ENCODE measurements around the gene SENP6.
A peak's percentile ranks its signal among the peaks of the same experiment; 100 is the strongest.

The SENP6 gene

DNA sequence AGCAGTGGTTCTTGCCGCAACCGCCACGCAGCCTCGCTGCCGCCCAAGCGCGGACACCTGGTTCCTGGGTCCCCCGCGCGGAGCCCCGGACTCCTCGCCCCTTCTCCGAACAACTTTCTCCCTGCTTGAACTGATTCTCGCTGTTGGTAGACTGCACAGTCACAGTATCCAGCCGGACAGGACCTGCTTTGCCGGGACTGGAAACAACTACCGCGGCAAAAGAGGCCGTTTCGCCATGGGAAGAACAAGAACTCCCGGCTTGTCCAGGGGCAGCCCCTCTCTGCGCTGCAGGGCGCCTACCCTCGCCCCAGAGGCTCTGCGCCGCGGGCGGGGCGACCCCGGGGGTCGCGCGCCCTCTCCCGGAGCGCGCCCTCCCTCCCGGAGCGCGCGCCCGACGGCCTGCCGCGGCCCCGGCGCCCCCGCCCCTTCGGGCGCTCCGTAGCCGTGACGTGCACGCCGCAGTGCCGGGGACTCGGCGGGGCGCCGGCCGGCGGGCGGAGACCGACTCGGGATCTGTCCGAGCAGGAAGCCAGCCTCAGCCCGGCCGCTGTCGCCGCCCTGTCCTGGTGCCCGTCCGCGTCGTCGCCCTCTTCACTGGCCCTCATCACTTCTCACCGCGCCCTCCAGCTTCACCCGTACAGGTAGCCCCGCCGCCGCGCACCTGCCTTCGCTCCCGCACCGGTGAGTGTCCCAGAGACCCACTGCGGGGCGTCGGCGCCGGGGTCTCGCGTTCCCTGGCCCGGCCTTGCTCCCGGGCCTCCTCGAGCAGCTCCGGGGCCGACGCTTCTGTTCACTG lies 147.3 kb downstream of the SENP6 start, which contains the start of gene MYO6:
MYO6 (plus strand) TSS at position 497 of the 796 bp plus-strand sequence. CDS start 68,309 bp downstream, outside the sequence.
- DNase-seq = peak; percentile 47

- no peak for DNase-seq
Measured at GRCh38 chr6:75751443-75751842, 149.8 kb downstream of the SENP6 start.

- DNase-seq = no peak
Measured at GRCh38 chr6:75752365-75752764, 150.7 kb downstream of the SENP6 start.

- no peak for DNase-seq
Measured at GRCh38 chr6:75755704-75756103, 154.0 kb downstream of the SENP6 start.

DNA sequence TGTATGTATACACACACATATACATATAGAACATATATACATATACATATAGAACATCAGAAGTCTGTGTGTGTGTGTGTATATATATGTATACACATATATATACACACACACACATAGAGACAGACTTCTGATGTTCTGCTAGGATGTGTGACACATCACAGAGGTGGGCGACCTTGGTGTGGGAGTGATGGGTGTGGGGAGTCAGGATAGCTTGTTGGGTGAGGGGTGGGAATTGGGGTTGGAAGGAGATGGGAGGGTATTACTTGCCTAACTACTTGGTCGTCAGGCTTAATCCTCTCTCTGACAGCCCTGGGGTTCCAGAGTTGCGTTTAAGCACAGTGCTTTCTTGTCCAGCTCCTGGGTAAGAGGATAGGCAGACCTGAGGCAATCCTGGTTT lies 155.6 kb downstream of the SENP6 start:
- DNase-seq = no peak

DNA sequence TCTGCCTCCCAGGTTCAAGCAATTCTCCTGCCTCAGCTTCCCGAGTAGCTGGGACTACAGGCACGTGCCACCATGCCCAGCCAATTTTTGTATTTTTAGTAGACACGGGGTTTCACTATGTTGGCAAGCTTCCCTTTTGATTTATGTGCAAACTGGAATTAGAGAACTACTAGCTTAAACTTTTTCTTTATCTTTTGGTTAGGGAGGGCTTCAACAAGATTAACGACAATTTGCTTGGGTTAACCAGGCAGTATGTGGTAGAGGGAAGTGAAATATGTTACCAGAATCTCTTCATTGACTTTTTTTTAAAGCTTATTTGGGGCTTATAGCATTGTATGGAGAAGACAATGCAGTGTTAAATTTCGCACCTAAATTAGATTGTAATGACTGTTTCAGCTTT lies 156.4 kb downstream of the SENP6 start:
- DNase-seq = no peak

DNA sequence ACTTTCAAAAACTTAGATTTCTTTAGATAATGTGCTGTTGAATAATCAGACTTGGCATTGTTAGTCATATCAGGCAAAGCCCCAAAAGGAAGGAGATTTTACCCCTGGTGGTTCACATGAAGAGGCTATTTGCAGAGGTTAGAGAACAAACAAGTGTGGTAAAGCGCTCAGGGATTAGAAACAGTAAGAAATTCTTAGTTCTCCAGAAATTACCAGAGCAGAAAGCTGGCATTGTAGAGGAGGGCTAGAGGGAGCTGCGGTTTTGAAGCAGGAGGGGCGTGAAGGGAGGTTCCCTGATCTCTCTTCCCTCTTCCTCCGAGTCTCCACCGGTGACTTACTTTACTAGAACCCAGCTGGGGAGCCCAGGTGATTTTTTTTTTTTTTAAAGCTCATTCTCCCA lies 157.5 kb downstream of the SENP6 start:
- DNase-seq = no peak

DNA sequence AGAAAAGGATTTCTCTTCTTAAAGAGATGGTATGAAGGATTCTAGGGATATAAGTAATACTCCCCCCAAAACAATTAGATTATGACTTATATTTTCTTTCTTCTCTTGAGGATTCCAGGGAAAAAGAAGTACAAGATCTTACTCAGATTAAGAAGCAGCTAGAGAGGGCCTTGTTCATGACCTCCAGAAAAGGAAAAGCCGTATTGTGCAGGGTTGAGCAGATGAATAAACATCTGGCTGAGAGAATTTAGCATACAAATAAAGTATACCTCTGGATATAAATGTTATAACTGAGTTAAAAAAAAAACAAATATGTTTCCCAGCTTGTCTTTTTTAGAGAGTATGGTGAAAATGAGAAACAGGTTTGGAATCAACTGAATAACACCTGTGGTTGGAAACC lies 158.6 kb downstream of the SENP6 start:
- no peak for DNase-seq

DNA sequence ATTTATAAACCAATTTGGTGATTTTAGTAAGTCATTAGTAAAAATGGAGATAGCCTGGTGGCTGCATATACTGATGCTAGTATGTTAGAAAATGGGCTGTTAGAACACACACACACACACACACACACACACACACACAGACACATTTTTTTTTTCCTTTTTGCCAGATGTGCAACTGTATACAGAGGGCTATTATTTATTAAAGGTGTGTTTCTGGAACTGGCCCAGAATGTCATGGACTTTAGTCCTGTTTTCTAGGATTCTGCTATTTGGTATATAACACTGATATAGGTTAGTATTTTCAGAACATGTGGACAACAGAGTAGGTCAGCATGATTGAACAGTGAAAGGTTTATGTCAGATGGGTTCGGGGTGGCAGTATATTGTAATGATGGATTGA lies 159.8 kb downstream of the SENP6 start:
- no peak for DNase-seq

- no peak for DNase-seq
Measured at GRCh38 chr6:75762063-75762462, 160.4 kb downstream of the SENP6 start.

DNA sequence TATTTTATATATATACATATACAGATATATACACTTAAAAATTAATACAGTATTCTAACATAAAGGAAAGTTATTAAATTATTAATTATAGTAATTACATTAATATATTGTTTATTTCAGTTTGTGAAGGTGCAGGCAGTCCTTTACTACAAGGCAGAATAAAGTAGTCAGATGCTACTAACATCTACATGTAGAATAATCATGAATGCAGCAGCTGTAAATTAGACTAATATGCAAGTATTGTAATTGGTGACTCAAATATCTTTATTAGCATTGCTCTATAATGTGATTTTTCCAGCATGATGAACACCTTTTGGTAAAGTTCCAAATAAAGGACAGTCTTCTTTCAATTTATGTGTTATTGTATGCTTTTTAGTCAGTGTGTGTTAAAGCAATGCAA lies 164.7 kb downstream of the SENP6 start:
- no peak for DNase-seq

Measured in T1000 (cell line).